ENCODE results near the gene TLK2.
"Not testable (repeated sequence)": the region's sequence is repeated elsewhere in the genome, so short reads cannot be mapped to it uniquely, and the experiment has no call there.

- TF ChIP-seq CTCF (IDR thresholded peaks at IDR 0.05; ENCODE audit: low read depth, low read length); EZH2phosphoT487 (IDR thresholded peaks at IDR 0.05; ENCODE audit: low read depth): not testable (repeated sequence)
Measured at GRCh38 chr17:62558941-62559340, 80.3 kb downstream of the TLK2 start.
